Measurements from ENCODE around the gene PAPPA2.

GRCh38 chr1:176480750-176481149 is 17.8 kb downstream of the PAPPA2 start:
- TF ChIP-seq CTCF (IDR thresholded peaks at IDR 0.05 in 2 of 3, conservative IDR thresholded peaks at IDR 0.05 in 1 of 3; ENCODE audit: control insufficient read depth in 2 of 3, extremely low read depth in 1 of 3, insufficient read depth in 1 of 3, low read depth in 3 of 3, low read length in 3 of 3) (no peak), POLR2A (IDR thresholded peaks at IDR 0.05; ENCODE audit: low read depth, low read length) (no peak), TAF1 (IDR thresholded peaks at IDR 0.05; ENCODE audit: borderline replicate concordance, low read depth, low read length) (no peak), IRF3 (IDR thresholded peaks at IDR 0.05) (no peak), MAX (IDR thresholded peaks at IDR 0.05; ENCODE audit: low read depth, low read length) (no peak)
